Testis (tissue), 2 donors: Measurements from ENCODE around the gene SMIM32.

Experiments
- POLR2A ChIP-seq: fragments of 450-650 bp; IDR thresholded peaks from one replicate; pipeline ENCODE4 v1.6.1; 2017; ENCODE audit warnings: antibody characterized with exemption, mild to moderate bottlenecking, moderate library complexity
- TF ChIP-seq, protein P1 (sequence below), 3 experiments: fragments of 450-650 bp in 2 of 3; fragments of 200-600 bp in 1 of 3; sonication (generic) in 1 of 3; IDR thresholded peaks; one replicate each; pipeline ENCODE4 v1.5.1; 2016 to 2019; ENCODE audit warnings: antibody characterized with exemption in 3 of 3, mild to moderate bottlenecking in 2 of 3, moderate library complexity in 1 of 3

DNA sequence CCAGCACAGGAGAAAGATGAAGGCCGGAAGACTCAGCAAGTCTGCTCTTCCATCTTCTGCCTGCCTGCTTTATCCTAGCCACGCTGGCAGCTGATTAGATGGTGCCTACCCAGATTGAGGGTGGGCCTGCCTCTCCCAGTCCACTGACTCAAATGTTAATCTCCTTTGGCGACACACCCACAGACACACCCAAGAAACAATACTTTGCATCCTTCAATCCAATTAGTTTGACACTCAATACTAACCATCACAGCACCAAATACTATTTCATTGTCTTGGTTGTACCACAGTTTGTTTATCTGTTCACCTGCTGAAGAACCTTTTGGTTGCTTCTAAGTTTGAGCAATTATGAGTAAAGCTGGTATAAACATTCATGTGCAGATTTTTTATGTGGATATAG lies 23.7 kb downstream of the SMIM32 start:
- TF ChIP-seq, protein P1, sequence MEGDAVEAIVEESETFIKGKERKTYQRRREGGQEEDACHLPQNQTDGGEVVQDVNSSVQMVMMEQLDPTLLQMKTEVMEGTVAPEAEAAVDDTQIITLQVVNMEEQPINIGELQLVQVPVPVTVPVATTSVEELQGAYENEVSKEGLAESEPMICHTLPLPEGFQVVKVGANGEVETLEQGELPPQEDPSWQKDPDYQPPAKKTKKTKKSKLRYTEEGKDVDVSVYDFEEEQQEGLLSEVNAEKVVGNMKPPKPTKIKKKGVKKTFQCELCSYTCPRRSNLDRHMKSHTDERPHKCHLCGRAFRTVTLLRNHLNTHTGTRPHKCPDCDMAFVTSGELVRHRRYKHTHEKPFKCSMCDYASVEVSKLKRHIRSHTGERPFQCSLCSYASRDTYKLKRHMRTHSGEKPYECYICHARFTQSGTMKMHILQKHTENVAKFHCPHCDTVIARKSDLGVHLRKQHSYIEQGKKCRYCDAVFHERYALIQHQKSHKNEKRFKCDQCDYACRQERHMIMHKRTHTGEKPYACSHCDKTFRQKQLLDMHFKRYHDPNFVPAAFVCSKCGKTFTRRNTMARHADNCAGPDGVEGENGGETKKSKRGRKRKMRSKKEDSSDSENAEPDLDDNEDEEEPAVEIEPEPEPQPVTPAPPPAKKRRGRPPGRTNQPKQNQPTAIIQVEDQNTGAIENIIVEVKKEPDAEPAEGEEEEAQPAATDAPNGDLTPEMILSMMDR (IDR thresholded peaks at IDR 0.05) = no peak
- no peak for TF ChIP-seq POLR2A
